HPDE6-E6E7 (cell line): ENCODE data around the gene HNRNPK.
"Not testable (repeated sequence)": the region's sequence is repeated elsewhere in the genome, so short reads cannot be mapped to it uniquely, and the experiment has no call there.

Experiments
- DNase-seq: peaks from one replicate; pipeline ENCODE4 v3.0.0; 2011; ENCODE audit warnings: missing footprints; ENCODE audit errors: extremely low spot score

Gene HNRNPK

DNA sequence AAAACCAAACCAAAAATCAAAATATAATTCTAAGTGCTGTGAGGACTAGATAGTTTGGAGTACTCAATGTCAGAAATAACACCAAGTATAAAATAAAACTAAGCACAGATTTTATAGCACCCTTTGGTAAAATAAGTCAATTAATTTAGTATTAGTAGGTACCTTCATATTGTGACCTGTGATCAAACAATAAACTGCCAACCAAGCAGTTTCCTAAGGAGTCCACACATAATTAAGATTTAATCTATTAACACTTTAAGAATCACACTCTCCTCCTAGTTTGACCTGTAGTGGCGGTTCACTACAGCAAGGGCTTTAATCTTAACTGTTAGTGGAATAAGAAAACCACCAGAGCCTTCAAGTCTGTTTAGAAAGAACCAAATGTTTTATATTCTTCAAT is 2.8 kb downstream of the HNRNPK start:
- DNase-seq = no peak

DNA sequence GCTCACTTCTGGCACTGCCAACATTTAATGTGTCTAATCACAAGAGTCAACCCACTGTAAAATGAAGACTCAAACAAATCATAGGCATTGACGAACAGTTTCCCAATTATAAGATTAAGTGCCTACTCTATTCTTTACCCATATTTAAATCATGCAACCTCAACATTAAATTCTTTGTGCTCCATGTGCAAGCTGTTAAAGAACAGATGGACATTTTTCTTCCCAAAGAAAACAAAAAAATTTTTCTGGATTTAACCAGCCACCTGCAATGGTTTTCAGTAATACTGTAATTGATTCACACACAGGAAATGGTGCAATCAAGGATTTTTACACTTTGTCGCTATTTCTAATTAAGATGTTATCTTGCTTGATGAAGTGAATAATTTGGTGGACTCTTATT is 3.6 kb downstream of the HNRNPK start:
- no peak for DNase-seq

DNA sequence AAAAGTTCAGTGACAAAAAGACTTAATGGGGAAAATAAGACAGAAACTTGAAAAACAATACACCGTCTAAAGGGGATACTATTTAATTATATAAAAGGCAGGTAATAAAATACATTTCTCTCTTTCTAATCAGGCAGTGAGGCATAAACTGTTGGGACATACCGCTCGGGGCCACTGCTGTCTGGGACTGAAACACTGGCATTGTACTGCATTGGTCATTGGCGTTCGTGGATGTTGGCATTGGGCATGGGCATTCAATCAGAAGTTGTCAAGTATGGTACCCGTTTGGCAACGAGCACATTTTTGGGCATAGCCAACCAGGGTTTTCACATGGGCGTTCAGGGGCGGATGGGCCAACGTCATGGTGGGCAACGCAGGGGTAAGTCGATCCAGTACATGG is 4.7 kb downstream of the HNRNPK start:
- no peak for DNase-seq

DNA sequence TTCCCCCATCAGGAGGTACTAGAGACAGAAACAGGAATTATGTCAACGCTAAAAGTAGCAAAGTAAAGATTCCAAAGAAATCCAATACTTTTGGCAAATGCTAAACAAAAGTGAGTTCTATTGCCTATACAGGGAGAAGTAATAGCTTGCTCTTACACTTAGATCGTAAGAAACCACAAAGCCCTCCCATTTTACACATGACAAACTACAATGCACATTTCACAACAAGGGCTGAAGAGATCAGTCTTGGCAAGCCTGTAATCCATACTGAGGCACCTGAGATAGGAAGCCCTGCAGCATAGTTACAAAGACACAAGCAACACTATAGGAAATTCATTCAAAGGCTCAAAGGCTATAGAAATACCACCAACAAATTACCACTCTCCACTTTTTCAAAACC is 7.7 kb downstream of the HNRNPK start:
- DNase-seq = no peak

DNA sequence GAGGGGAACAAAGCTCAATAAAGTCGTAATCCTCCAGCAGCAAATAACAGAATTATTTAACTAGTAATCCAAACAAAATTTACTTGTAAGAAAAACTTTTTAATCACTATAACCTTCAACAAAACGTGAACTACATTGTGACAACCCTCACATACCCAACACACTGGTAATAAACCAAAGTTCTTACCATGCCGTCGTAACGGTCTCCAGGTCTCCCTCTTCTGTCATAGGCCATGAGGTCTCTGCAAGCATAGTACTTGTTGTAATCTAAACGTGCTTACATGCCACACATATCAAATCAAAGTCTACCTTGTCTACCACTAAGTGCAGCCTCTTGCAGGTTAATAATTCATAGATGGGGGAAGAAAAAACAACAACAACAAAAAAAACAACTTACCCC is 8.5 kb downstream of the HNRNPK start:
- no peak for DNase-seq

DNA sequence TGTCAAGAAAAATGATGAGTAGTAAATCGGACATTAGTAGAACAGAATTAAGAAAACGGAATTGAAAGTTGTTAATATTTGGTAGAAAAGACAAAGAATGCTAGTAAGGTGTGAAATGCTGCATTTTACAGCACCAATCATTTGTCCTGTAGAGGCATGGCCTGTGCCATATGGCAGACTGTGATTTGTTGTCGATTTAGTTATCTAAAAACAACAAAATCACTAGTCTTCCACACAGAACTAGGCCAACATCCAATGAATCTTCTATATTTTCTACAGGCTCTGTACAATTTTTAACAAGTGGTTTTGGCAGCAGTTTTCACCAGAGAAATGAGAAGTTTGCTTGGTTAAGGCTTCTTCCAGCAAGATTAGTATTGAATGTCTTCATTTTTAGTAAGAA is 10.4 kb downstream of the HNRNPK start:
- no peak for DNase-seq

DNA sequence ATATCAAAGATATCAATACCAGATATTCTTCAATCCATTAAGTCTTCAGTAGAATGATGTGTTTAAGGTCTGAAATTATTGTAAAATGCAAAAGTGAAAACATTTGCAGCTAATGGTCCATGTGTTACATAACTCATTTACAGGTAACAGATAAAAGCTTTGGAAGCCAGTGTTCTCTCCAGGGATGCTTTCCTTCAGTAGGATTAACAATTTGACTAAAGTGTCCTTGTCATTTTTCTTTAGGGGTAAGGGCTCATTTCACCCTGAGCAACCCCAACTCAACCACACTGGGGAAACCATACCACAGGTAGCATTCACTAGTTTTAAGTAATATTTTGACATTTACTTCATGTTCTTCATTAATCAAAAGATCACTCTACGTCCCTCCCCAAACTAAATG is 12.9 kb downstream of the HNRNPK start:
- DNase-seq = no peak

DNA sequence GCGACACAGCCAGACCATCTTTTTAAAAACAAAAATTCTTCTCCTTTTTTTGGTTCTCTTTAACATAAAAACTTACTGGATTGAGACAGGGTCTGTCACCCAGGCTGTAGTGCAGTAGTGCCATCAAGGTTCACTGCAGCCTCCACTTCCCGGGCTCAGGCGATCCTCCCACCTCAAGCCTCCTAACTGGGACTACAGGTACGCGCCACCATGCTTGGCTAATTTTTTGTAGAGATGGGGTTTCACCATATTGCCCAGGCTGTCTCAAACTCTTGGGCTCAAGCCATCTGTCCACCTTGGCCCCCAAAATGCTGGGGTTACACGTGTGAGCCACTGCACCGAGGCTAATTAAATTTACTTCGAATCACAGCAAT is 13.8 kb downstream of the HNRNPK start:
- no peak for DNase-seq

DNA sequence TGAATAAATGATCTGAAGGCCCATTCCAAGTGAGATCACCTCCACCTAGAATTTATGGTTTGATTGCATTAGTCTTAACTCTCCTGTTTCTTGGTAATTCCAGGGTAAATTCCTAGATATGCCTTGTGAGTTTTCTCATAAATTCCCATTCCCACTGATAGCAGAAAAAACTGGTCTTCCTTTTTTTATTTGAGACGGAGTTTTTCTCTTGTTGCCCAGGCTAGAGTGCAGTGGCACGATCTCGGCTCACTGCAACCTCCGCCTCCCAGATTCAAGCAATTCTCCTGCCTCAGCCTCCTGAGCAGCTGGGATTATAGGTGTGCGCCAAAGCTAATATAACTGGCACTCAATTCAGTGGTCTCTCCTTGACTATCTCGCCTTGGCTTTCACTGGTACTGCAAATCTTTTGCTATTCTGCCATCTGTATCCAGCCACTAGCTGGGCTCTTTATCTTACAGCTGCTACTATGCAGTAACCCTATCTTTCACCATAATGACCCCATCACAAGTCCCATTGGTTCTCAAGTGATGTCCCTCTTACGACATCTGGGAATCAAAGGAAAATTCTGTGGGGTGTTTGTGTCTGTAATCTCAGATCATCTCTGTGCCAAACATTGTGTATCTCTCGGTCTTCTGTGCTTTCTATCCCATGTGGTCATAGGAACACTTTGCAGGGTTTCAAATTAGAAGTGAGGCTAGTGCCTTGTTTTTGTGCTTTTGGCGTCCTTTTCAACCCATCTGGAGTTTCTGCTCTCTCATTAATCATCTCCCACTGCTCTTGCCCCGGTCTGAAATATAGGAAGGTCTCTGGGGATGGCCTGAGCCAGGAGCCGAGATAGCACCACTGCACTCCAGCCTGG is 14.4 kb downstream of the HNRNPK start:
- no peak for DNase-seq

DNA sequence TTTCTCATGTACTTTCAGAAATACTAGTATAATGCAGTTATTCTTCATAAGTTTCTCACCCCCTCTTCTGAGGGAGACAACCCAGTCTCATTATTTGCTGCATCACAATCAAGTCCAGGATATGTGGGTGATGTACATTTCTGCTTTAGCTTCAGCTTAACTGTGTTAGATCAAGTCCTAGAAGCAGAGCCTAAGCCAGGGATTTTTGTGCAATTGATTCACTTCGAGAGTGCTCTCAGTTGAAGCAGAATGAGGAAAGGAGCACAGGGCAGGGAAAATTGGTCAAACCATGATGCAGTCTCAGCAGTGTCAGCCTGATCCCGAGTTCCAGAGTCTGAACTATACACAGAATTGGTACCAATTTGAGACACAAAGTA is 15.1 kb downstream of the HNRNPK start:
- DNase-seq = no peak

DNA sequence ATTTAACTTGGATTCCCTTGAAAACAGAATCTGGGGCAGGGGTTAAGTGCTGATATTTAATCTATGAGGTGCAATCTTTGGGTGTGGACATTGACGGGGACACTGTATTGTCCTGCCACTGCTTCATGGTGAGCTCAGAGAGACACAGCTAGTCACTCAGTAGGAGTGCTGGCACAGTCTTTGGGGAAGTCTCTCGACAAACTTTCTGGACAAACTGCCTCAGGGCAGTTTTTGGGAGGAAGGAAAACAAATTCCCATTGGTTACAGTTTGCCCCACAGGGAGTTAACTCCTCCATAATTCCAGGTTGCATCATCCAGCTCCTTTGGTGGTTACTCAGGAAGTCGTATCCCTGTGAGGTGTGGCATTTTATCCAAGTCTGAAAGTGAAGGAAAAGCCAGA is 17.9 kb downstream of the HNRNPK start:
- DNase-seq = no peak

DNA sequence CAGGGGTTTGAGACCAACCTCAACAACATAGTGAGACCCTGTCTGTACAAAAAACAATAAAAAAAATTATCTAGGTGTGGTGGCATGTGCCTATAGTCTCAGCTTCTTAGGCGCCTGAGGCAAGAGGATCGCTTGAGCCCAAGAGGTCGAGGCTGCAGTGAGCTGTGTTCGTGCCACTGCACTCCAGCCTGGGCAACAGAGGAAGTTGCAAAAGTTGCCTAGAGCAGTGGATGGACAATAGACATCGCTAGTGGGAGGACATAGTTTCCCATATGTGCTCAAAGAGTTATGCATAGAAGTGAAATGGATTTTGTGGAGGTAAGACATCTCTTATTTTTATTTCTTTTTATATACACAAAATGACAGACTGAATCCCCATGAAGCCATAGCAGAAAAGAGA is 19.0 kb downstream of the HNRNPK start:
- no peak for DNase-seq

DNA sequence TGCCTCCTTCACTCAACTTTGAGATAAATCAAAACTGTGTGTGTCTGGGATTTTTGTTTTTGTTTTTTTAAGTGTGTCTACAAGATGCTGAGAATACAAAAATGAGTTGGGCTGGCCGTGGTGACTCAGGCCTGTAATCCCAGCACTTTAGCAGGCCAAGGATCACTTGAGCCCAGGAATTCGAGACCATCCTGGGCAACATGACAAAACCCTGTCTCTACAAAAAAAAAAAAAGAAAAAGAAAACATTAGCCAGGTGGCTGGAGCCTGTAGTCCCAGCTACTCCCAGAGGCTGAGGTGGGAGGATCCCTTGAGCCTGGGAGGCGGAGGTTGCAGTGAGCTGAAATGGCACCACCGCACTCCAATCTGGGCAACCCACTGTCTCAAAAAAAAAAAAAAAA is 21.0 kb downstream of the HNRNPK start:
- DNase-seq = no peak

DNA sequence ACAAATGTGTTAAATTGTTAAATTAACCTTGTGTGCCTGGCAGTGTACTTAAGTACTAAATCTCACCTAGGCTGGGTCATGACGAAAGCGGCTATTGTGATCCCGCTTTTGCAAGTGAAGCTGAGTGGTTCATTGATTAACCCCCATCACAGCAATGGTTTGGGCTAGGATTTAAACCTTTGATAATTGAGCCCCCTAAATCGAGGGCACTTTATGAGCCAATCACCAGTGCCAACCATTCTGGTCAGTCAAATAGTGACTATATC is 22.8 kb downstream of the HNRNPK start:
- DNase-seq = no peak

DNA sequence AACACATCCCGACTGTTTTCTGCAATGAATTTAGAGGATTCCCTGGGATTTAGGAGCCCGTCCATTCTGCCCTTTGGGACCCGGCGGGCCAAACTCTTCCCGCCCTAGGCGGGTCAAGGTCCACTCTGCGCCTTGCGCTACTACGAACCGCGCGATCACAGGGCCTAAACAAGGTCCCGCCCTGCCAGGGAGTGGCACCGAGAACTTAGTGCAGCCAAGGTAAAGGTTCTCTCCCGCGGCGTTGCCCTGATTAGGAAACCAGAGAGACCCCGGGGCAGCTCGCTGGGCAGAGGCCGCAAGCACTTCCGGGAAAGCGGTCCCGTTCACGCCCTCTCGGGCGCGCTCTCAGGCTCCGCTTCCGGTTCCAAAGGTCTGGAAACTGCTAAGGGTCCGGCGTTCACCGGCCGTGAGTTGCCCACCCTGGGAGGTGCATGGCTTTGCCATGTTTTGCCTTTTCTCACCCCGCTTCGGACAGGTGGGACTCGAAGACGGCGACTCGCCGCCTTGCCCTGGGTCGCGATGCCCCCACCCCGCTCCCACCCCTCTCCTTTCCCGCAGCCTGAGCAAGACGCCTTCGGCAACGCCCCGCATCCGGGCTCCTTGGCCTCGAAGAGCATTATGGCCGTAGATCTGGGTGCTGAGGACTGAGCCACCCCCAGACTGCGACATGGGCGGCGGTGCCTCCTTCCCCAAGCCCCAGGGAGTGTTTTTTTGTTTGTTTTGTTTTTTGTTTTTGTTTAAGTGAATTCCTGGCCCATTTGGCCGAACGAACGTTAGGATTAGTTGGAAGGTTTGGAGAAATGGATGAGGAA is 23.4 kb downstream of the HNRNPK start:
- DNase-seq = no peak

DNA sequence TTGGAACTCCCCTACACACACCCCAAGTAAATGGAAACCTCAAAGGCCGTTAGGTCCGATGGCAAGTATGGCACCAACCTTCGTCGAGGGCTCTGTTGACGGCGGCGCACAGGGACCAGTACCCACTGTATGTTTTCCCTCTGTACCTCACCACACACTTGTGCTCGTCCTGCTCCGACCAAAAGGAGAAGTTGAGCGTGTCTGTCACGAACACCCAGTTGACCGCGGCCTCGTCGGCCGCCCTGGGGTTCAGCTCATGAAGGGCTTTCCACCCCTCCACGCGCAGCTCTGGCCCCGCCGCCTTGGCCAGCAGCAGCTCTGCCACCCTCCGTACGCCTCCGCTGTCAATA is 24.0 kb downstream of the HNRNPK start:
- DNase-seq = no peak

DNA sequence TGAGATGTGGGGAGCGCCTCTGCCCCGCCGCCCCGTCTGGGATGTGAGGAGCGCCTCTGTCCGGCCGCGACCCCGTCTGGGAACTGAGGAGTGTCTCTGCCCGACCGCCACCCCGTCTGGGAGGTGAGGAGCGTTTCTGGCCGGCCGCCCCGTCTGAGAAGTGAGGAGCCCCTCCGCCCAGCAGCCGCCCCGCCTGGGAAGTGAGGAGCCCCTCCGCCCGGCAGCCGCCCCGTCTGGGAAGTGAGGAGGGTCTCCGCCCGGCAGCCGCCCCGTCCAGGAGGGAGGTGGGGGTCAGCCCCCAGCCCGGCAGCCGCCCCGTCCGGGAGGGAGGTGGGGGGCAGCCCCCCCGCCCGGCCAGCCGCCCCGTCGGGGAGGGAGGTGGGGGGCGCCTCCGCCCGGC is 31.9 kb downstream of the HNRNPK start:
- not testable (repeated sequence) for DNase-seq

DNA sequence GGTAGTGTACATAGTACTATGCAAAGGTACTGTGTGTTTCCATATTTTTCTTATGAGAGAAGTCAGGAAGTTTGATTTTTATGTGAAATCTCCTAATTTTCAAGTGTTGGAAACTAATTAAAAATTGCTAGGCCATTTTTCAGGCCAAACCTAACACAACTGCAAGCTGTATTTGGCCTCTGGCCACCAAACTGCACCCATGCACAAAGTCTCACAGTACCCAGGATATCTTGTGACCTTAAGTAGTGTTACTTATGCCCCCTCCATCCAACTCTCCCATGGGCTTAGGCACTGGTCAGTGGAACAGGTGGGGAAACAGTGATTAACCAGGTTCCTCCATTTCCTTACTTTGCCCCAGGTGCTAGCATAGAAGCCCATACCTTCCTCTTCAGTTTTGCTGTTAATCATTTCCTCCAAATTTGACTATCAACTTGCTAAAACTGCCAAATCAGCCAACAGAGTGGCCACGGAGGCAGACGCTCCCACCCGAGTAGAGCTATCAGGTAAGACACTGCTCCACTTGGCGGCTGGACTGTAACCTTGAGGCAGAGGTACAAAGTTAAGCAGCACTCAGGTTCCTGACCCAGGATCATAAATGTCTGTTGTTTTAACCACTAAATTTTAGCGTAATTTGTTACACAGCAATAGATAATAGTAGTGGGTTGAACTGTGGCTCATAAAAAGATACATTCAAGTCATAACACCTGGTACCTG is 39.3 kb downstream of the HNRNPK start:
- no peak for DNase-seq

DNA sequence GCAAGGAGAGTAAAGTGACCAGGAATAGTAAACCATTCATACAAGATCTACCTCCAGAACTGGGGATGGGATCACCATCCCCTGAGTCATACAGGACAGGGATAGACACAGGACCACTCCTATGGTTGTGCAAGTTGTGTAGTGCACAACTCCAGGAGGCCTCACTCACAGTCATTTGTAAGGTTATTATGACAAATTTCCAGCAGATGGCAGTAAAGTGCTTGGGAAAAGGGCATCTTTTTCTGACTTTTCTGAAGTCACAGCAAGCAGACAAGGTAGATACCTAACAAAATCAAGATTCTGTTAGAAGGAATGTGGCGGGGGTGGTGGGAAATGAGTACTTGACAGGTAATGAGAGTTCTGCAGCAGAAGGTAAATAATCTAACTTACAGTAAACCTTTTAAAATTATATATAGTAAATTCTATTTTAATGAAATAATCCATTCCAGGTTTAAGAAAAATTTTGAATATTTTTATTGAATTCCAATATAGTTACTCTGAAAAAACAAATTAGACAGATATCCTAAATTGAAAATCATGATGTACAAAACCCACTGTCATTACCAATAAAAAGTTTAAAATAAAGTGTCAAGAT is 42.1 kb downstream of the HNRNPK start:
- DNase-seq = peak; percentile 28

DNA sequence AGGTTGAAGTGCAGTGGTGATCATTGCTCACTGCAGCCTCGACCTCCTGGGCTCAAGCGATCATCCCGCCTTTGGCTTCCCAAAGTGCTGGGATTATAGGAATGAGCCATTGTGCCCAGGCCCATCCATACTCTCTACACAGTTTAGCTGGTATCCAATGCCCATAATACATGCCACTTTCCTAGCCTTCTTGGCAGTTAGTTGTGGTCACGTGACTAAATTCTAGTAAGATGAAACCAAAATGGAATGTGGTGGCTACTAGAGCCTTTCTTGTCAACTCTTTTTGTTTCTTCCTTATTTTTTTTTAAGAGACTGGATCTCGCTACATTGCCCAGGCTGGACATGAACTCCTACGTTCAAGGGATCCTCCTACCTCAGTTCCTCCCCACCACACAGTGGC is 43.5 kb downstream of the HNRNPK start:
- DNase-seq = no peak

DNA sequence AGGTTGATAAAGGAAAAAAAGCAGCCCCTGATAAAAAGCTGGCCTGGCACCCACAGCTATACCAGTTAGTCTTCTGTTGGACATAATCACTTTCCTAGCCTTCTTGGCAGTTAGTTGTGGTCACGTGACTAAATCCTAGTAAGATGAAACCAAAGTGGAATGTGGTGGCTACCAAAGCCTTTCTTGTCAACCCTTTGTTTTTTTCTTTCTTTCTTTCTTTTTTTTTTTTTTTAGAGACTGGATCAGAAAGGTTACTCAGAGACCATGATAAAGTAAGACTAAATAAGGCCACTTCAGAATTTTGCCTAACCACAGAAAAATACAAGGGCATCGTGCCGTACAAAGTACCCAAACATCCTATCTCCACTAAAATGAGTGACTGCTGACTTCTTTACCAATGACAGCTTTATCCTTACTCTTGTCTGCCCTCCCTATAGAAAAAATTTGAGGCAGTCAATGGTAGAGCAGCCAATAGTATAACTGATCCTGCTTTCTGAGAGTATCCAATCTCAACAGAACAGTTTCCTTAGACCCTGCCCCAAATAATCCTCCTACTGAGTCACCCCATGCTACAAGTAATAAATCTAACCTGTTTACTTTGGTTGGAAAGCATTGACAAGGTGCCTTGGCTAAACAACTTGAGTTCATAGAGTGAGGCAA is 44.6 kb downstream of the HNRNPK start:
- no peak for DNase-seq
